ENCODE results near the gene AIDA.

GRCh38 chr1:222716393-222716792 lies 4.1 kb upstream of the AIDA start:
- no peak for TF ChIP-seq CTCF (IDR thresholded peaks at IDR 0.05; ENCODE audit: insufficient read depth, low read length)
- no peak for TF ChIP-seq POLR2AphosphoS5 (IDR thresholded peaks at IDR 0.05; ENCODE audit: low read depth)

Measured in HL-60 (cell line).